ENCODE measurements around the gene NUP37.
"Not testable (repeated sequence)": the region's sequence is repeated elsewhere in the genome, so short reads cannot be mapped to it uniquely, and the experiment has no call there.

The NUP37 gene

DNA sequence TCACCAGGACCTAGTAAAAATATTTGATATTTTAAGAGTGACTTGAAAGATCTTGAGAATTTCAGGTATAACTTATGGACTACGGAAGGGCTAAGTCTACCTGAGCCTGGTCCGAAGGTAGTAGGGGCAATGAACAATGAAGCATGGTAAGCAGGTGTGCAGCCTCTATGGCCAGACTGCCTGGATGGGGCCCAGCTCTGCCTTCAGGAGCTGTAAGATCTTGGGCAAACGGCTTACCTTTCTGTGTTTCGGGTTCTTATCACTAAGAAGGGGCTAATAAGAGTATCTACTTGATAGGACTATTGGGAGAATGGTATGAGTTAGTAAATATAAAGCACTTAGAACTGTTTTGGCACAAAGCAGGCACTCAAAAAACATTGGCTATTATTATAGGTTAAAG, 39.1 kb downstream of the NUP37 start:
- no peak for DNase-seq

DNA sequence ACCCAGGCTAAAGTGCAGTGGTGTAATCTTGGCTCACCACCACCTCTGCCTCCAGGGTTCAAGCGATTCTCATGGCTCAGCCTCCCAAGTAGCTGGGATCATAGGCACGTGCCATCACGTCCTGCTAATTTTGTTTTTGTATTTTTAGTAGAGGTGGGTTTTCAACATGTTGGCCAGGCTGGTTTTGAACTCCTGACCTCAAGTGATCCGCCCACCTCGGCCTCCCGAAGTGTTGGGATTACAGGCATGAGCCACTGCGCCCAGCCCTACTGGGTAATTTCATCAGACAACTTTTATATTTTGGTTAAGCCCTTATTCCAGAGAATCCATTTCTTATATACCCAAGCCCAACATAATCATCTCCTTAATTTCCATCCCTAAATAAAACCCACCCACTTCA, 47.8 kb downstream of the NUP37 start:
- not testable (repeated sequence) for DNase-seq

DNA sequence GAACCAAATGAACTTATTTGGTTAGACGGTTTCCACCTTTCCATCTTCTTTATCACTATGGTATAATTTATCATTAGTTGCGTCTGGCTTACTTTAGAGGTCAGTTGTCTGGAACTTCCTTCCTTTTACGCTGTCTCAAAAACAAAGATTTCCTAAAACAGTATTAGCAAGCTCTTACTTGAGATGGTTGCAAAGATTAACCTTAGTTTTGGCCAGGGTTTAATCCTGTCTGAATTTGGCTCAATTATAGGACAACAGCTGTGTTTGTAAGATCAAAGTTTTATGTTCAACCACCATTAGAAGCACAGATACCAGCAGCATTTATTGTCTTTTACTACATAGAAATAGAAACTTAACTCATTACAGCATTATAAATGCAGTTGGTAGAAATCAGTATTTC, 50.2 kb downstream of the NUP37 start:
- DNase-seq: no peak

DNA sequence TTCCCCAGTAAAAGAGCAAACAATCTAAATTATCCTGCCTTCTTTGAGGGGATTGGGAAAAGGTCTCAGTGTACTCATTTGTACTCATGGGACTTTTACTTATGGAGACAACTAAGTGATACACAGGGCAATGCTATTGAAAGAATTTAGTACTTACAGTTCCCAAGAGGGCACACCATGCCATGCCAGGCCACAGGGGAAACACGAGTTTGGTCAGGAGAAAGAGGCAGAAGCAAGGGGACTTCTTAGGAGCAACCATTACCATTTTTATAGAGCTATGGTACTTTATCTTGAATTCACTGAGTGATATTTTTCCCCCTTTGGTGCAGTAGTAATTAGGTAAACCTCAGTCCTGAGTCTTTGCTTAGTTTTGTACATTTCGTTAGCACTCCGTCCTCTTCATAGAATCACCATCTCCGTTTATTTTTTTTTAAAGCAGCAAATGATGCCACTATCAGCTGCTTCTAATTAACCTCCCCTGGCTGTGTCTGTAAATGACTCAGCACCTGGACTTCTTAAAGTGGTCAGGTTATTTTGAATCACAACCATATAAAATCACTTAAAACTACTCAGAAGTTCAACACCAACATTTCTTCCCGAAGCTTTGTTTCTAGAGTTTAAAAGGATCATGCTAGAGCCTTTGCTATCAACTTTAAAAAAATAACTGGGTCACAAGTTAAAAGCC, 52.2 kb downstream of the NUP37 start:
- no peak for DNase-seq

DNA sequence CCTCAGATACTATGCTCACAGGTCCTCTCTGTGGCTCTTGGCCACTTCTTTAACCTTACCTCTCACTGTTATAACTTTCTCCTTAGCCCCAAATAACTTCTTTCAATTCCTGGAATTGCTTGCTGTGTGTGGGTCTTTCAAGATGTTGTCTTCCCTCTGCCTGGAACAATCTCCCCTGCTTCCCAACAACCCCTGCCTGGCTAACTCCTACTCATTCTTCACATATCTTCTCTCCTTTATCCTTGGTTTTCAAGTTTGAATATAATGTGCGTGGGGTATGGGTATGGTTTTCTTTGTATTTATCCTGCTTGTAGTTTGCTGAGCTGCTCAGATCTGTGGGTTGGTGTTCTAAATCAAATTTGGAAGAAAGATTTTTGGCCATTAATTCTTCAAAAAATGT, 55.4 kb downstream of the NUP37 start:
- no peak for DNase-seq

DNA sequence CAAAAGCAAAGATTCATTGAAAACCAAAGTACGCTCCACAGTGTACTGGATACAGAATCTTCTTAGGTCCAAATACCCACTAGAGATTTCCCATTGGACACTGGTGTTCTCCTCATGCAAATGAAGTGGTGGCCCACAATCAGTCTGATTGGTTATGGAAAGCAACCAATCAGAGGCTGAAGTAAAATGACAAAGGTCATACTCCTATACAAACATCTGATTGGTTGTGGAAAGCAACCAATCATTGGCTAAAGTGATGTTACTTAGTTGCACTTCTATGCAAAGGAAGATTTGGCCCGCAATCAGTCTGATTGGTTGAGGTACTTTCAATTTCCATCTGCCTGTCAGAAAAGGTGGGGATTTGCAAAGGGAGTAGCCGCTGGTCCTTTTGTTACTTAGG, 56.8 kb downstream of the NUP37 start:
- no peak for DNase-seq

DNA sequence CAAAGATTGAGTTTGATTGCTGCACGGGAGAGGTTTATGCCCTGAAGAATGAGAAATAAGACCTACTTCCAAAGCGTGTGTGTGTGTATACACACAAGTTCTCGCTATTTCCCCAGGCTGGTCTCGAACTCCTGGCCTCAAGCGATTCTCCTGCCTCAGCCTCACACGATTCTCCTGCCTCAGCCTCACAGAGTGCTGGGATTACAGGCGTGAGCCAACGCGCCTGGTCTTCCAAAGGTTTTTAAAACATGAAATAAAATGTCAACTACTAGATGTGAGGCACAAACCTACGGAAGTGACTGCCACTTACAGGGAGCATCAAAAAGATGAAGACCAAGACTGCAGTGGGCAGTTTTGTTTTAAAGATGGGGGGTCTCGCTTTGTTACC, 57.5 kb downstream of the NUP37 start:
- no peak for DNase-seq

DNA sequence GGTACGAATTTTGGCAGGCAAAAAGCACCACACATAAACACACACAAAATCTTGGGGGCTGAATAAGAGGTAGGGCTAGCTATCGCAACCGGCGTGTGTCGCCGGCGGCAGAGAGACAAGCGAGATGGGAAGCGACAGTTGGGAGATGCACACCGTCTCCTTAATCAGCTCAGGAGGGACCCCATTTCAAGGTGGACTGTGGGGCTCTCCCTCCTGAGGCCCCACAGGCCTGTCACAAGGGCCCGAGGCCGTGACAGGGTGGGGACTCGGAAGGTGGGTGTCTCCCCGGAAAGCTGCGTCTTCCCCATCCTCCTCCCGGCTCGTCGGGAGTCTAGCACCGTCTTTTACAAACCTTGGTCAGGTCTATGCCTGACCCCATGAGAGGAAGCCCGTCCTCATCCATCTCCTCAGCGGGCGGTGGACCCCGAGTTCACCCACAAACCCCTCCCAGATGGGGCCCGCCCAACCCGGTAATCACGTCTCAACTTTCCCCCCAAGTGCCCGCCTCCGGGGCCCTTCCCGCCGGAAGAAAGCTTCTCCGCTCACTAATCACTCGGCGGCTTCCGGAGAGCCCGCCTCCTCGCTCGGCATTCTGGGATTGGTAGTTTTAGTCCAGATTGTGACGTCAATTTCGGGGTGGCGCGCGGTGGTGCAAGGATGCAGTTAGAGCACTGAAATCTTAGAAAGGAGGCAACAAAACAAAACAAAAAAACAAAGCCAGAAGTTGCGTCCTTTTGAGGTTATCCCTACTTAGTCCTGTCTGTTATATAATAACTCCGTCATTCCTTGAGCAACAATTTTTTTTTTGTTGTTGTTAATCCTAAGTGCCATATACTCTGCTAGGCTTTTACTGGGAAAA, 58.1 kb downstream of the NUP37 start, which contains the start of gene WASHC3:
WASHC3 (minus strand) TSS at position 432 of the 859 bp plus-strand sequence; CDS start at position 403, 29 bp downstream.
- peak; percentile 97 for DNase-seq

DNA sequence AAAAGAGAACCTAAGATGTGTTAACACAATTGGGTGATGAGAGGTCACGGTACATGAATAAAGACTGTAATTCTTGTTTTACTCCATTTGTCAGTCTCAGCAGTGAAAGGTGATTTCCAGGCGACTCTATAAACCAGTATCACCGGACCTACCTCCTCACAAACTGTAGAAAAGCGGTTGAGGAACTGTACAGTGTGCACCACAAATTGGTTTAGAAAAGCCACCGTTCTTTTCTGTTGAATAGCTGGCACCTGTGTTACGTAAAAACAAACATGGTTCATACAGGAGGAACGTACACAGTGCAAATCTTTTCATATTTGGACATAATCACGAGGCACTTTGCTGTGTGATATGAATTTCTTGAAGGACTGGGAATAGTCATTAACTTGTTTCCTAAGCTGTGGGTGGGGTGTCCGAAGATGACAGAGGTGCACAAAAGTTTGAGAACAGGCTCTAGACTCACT, 58.8 kb downstream of the NUP37 start:
- no peak for DNase-seq

DNA sequence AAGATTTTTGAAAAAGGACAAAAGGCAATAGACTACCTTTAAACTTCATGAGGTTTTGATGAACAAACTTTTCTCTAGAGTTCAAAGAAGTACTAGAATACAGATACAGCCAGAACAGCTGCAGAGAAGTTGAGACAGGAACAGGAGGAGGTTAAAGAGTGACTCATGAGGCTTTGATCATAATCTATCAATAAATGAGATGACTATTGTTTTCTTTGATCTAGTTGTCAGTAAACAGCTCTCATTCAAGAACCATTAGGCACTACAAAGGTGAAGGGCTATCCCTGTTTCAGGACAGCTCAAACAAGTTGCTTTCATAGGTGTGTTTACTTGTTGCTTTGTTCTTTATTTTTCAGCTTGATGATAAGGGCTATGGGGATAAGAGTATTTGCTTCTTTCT, 60.6 kb downstream of the NUP37 start:
- DNase-seq: no peak

DNA sequence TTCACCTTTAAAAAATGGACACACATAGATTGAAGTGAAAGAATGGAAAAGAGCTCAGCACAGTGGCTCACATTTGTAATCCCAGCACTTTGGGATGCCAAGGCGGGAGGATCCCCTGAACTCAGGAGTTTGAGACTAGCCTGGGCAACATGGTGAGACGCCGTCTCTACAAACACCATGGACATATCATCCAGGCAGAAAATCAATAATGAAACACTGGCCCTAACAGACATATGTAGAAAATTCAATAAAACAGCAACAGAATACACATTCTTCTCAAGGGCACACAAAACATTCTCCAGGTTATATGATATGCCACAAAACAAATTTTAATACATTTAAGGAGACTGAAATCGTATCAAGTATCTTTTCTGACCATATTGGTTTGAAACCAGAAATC, 65.6 kb downstream of the NUP37 start:
- DNase-seq: no peak

DNA sequence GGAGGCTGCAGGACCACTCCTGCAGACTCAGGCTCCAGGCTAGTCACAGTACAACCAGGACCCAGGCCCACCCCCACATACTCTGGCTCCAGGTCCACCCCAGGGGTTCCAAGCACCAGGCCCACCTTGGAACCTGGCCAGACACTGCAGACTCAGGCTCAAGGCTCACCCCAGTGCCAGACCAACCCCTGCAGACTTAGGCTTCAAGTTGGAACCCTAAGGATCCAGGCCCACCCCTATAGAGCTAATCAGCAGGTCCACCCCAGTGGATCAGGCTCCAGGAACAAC, 66.9 kb downstream of the NUP37 start:
- DNase-seq: no peak

DNA sequence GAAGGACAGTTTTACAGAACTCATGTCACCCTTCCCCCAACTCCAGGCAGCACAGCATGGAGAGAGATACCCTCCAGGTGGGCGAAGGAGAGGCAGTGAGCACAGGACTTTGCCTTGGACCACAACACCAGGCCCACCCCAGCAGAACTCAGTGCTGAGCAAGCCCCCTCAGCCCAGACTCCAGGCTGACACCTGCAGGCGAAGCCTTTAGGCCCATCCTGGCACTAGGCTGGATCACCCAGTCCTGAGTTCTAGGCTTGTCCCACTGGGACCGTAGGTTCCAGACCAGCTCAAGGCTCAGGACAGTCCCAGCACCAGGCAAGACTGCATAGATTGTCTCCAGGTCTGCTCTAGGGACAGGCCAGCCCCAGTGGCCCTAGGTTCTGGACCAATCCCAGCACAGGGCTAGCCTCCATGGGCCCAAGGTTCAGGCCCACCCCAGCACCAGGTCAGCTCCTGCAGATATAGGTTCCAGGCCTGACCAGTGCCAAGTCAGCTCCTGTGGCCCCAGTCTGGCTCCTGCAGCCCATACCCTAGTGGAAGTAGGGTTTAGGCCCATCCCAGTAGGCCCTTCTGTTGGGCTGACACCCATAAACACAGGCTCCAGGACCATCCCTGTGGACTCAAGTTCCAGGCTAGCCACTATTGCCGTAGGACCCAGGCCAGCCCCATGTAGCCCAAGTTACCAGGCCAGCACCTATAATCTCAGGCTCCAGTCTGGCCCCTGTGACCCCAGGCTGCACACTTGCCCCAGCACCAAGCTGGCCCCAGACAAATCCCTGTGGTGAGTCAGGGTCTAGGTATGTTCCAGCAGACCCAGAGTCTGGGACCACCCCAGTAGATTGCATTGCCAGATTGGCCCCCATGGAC, 67.5 kb downstream of the NUP37 start:
- no peak for DNase-seq

DNA sequence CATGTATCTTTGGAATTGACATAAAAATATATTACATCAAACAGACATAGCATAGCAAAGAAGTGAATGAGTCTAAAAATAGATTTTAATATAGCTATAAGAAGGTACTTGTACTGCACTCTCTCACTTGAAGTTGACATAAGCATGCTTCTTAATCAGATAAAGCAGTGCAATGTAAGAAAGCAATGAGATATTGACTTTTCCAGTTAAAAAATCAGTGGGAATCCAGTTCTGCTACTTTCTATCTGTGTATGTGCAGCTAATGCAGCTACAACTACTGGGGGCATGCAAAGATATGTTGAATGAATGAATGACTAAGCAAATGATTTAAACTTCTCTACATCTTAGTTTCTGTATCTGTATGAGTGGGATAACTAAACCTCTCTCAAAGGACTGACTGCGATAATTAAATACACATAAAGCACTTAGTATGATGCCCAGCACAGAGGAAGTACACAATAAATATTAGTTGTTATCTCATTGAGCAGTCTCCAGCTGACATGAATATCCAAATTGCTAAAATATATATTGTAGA, 68.4 kb downstream of the NUP37 start:
- DNase-seq: no peak

DNA sequence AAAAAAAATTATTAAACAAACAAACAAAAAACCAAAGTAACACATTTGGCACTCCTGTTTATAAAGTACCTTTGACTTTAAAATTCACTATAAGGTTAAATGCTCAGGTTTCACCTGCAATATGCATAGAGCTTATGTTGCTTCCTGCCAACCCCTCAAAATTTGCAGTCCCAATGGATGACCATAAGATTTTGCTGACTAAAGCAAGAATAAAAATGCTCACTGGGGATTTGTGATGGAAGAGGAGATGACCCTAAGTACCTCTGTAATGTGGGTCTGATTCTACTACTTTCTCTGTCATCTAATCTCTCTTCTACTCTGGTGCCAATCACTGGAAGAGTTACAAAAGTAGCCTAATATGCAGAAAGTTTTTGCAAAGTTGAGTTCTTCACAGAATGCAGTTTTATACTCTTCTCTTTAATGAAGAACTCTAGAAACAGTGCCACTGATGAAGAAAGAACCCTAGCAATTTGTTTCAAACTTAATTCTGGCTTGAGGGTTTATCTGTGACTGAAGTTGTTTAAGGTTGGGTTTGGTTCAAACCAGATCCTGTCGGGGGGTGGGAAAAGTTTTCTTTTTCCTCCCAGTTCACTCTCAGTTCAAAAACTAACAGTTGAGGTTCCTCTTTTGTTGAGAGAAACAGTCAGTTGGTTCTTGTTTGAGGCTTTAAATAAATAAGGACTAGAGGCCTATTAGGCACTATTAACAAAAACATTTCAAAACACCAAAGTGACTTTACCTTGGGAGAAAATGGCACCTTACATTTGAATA, 69.1 kb downstream of the NUP37 start:
- DNase-seq: no peak

DNA sequence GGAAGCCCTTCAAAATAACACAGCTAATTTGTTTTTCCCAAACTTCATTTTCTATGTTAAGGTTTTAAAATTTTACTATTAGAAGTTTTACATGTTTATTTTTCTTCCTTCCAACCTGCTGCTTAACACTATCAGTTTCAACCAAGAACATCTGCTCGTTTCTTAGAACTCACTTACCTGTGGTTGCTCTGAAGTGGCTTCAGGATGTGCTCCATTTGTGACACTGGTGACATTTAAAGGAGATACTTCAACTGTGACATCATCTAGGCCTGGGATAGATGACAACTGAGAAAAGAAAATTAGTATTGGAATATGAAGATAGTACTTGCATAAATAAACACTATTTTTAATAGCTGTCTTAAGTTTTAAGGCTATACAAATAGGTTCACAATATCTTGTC, 76.0 kb downstream of the NUP37 start:
- DNase-seq: no peak

DNA sequence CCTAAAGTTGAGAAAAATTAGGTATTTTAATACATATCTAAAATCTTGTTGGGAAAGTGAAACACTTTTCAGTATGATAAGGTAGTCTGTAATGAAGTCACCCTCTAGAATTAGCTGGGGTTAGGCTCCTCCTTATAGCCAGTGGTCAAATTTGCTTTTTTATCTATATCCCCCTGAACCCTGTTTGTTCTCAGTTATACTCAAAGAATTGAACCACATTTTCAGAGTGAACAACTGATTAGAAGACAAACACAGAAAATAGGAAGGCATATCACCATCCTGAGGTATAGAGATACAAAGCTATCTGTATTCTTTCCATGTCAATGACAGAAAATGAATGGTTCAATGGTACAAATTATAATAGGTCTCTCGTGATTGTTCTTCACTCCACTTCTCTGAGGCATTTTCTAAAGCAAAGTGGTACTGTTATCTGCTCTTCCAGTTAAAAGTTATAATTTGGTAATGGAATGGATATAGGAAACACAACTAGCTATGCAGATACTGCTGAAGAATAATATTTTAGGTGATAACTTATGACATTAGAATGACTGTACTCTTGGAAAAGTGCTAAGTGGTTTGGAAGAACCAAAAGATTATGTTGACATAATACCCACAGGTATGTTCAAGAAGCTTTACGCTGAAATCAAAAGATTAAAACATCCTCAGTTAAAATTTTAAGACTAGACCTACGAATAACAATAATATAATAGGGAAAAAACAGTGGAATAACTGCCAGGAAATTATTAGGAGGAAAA, 85.7 kb downstream of the NUP37 start:
- DNase-seq: no peak

DNA sequence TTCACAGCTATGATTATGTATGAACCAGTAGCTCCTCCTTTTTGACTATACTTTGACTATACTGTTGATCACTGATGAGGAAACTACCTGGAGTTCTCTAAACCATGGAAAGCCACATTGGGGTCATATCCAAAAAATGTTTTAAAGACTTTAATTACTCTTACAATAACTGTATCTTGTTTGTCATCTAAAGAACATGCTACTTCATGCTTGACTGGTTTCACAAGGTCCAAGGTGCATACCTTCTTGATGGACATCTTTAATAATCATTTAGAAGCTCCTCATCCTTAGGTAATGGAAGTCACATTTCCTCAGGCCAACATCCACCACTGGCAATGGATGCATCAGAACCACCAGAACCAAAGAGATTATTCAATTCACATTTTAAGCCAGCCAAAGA, 88.1 kb downstream of the NUP37 start:
- DNase-seq: no peak

DNA sequence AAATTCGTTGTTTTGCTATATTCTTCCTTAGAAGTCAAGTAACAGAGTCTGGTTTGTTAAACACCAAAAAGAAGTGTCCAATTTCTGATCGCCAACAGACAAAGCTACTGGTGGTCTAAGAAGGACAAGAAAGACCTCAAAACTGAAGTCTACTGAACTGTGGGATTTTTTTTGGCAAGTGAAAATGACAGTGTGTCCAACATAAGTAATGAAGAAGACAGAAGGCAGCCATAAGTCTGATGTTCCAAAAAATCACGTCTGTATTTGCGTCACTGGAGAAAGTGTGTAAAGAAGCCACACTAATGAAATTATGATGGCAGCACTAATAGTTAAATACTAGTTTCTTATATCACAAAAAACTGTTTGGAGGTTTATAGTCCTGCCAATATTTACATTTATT, 90.8 kb downstream of the NUP37 start:
- no peak for DNase-seq

DNA sequence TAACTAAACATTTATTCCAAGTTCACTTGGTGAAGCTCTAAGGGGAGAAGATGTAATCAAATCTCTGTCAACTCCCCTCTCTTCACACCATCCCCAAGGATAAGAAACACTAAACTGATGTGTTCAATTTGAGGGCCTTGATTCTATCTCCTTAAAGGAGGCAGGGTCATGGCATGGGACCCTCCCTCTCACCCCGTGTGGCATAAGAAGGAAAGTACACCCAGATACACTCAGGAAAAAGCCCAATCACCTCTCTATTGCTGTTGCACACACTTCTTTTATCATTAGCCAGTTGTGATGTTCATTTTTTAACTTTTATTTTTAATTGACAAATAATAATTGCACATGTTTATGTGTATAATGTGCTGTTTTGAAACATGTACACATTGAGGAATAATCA, 93.2 kb downstream of the NUP37 start:
- DNase-seq: no peak

DNA sequence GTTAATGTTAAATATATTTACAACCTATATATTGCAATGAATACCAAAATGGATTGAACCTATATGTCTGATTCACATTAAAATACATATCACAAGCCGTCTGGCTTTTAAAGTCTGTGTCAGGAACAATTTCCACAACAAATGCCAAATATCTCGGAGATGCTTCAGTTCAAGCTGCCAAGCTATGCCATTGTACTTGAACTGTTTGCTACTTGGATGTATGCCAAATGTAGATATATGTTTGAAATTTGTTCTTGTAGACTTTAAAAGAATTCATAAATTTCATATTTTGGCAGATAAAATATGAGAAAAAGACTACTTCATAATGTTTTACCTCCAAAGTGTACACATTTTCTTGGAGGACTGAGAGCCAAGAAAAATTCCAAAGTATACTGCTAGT, 95.1 kb downstream of the NUP37 start:
- DNase-seq: no peak
